GM18870 (cell line): Measurements from ENCODE around the gene BICD2.

Source experiments
- ATAC-seq: cut with Tn5 transposase; IDR thresholded peaks from one replicate; pipeline ENCODE4 v1.9.1; 2021; ENCODE audit warnings: moderate library complexity; ENCODE audit not compliant: unreplicated experiment

Gene BICD2

DNA sequence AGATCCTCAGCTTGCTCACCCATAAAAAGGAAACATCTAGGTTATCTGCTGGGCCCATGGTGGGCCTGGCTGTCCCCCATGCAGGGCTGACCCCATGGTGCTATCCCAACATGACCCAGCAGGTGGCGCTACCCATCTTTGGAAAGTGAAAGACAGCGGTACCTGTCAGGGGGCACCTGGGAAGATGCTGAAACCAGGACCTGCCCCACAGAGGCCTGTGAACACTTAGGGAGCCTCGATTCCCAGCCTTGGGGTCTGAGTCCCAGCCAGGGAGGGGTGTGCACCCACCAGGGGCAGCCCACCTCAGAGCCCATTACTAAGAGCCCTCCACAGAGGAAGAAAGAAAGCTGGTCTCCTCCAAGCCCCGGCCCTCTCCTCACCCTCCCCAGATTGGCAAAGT is 48.1 kb downstream of the BICD2 start:
- no peak for ATAC-seq

DNA sequence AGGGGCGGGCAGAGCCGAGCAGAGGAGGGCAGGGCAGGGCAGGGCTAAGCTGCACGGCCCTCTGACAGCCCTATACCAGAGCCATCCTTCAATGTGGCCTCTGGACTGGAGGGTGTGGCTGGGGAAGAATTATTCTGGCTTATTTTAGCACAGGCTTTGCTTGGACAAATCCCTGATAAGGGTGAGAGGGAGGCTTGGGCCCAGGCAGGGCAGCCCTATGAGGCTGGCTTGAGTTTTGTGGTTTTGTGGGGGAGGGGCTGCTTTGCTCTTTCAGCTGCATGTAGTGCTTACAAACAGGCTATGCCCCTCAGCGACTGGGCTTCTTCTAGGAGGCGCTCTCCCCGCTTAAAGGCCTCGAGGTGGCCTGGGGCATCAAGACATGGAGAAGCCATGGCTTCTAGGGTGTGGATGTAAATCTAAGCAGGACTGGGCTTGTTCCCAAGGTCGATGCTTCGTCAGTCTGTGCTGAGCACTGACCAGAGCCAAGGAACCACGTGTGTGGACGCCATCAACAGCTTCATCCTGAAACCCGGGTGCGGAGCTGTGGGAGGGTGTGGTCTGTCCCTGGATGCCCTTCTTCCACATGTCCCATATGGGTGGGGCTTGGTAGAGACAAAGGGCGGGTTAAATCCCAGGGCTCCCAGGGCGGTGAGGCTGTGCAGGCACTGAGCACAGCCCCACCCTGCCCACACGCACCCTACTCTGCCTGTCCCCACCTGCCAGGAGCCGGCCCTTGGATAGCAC is 49.0 kb downstream of the BICD2 start:
- no peak for ATAC-seq

DNA sequence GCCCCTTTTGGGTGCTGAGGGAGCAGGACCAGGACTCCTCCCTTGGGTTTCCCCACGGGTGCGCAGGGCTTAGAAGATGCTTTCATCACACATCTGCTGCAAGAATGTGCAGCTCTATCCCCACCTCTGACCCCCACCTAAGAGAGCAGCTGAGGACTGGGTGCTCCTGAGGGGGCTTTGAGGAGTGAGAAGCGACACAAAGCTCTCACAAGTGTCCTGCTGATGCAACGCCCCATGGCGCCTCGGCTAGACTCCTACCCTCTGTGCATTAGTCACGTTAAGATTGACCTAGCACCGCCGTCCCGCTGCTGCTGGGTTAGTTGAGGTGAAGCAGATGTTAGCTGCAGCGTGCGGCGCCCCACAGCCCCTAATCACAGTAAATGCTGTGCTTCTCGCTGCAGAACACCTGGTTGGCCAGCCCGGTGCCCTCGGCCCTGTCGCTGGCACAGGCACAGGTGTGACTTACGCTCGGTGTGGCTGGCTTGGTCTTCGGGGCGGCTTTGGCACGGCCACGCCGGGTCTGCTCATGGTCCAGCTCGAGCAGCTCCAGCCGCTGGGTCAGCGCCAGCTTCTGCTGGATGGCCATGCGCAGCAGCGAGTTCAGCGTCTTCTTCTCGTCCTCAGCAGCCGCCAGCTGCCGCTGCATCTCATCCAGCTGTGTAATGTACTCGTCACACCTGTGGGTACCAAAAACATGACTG is 49.7 kb downstream of the BICD2 start:
- ATAC-seq = no peak

DNA sequence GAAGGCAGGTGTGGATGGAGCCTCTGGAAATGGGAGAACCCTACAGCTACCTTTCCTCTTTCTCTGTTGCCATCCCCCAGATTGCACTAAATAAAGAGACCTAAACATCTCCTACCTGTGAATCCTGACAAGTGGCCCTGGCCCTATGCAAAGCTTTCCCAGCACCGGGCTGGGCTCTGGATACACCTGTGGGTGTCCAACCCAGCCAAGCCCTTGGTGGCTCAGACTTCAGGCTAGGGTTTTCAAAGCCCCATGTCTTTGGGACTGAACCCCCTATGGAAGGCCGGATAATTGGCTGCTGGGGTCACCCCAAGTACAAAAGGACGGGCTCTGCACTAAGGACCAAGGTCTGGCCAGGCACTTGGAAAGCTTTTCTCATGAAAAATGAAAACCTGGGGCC is 50.6 kb downstream of the BICD2 start:
- ATAC-seq = no peak

GRCh38 chr9:92713528-92713927 is 51.1 kb downstream of the BICD2 start:
- no peak for ATAC-seq

- ATAC-seq = no peak
Observed at GRCh38 chr9:92712767-92713166, 51.9 kb downstream of the BICD2 start.

- no peak for ATAC-seq
Observed at GRCh38 chr9:92711844-92712243, 52.8 kb downstream of the BICD2 start.

DNA sequence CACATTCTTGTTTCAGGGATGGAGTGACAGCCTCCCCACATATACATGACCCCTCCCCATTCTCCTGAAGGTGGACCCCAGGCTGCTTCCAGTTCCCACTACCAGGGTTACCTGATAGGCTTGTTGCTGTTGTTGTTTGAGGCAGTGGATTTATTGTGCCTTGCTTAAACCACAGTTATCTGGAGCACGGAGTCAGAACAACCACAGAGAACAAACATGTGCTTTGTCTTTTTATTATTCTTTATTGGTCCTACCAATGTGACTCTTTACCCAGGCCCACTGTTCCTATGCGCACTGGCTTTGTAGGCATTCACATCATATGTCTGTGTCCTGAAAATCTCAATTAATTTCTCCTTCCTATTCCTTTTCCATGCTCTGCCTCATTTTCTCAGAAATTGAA is 53.5 kb downstream of the BICD2 start:
- no peak for ATAC-seq

- no peak for ATAC-seq
Observed at GRCh38 chr9:92710368-92710767, 54.3 kb downstream of the BICD2 start.

- no peak for ATAC-seq
Observed at GRCh38 chr9:92709954-92710353, 54.7 kb downstream of the BICD2 start.

DNA sequence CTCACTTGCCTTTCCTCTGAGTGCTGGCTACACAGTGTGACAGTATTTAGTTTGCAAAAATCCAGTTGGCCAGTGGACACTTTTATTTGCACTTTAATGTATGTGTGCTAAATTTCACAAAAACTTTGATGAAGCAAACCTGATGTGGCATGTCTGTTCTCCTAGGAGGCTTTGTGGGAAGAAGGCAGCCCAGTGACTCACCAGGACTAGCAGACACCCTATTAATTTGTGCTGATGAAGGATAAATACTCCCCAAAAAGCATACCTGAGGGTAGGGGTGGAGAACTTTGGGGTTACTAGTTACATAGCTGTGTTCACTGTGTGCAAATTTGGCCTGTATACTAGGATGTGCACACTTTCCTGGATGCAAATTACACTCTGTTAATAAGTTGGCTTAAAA is 55.4 kb downstream of the BICD2 start:
- ATAC-seq = no peak

DNA sequence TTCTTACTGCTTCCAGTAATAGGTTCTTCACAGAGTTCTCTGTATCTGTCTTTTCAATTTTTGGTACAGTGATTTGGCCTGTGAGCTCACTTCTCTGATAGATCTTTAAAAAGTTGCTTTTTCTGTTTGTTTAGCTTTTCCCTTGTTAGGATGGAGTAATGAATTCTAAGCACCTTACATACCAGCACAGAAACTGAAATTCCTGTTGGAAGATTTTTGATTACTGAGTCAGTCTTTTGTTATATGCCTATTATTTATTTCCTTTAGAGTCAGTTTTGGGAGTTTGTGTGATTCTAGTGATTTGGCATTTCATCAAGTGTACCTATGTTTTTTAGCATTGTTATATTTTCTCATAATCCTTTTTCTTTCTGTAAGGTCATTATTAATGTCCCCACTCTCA is 57.1 kb downstream of the BICD2 start:
- no peak for ATAC-seq

GRCh38 chr9:92706218-92706940 is 58.3 kb downstream of the BICD2 start:
- no peak for ATAC-seq

DNA sequence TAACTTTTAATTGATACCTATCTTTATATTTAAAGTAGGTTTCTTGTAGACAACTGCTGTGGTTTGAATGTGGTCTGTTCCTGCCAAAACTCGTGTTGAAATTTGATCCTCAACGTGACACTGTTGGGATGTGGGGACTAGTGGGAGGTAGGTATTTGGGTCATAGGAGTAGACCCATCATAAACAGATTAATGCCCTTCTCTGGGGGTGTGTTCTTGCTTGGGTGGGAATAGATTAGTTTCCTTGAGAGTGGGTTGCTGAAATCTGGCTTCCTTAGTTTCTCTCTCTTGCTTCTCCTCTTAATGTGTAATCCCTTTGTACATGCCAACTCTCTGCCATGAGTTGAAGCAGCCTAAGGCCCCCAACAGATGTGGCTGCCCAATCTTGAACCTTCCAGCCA is 60.1 kb downstream of the BICD2 start:
- no peak for ATAC-seq

DNA sequence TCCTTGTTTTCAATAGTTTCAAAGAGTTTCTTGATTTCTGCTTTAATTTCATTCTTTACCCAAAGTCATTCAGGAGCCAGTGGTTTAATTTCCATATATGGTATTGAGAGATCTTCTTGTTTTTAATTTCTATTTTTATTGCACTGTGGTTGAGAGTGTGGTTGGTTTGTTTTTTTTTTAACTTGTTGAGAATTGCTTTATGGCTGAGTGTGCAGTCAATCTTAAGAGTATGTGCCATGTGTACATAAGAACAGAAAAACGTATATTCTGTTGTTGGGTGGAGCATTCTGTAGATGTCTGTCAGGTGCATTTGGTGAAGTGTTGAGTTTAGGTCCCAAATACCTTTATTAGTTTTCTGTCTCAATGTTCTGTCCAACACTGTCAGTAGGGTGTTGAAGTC is 68.0 kb downstream of the BICD2 start:
- ATAC-seq = no peak

- no peak for ATAC-seq
Observed at GRCh38 chr9:92686954-92687353, 77.7 kb downstream of the BICD2 start.

GRCh38 chr9:92685022-92685421 is 79.6 kb downstream of the BICD2 start:
- ATAC-seq = no peak

DNA sequence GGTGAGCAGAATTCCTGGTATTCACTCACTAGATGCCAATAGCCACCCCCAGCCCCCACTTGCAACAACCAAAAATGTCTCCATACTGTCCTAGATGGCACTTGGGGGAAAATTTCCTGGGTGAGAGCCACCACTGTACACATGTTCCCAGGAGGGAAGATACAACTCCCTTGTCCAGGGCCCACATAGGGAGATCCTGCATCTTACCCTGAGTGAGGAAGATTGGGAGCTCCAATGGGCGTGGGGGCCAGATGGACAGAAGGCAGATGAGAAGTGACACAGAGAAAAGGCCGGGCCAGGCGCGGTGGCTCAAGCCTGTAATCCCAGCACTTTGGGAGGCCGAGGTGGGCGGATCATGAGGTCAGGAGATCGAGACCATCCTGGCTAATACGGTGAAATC is 82.4 kb downstream of the BICD2 start:
- ATAC-seq = no peak

GRCh38 chr9:92680166-92681119 is 84.2 kb downstream of the BICD2 start:
- ATAC-seq = no peak

- ATAC-seq = no peak
Observed at GRCh38 chr9:92679413-92680165, 85.0 kb downstream of the BICD2 start.
